Measurements from ENCODE around the gene COTL1. TPM values are rescaled to one million over a fixed set of nuclear protein-coding genes. Genes with fewer than 3 reads are reported as not detected.
A peak's percentile ranks its signal among the peaks of the same experiment; 100 is the strongest.

Gene COTL1
- polyA plus RNA-seq, 2 of the 4 experiments (the other 2 are of a cell fraction): 89.7 to 372 TPM

DNA sequence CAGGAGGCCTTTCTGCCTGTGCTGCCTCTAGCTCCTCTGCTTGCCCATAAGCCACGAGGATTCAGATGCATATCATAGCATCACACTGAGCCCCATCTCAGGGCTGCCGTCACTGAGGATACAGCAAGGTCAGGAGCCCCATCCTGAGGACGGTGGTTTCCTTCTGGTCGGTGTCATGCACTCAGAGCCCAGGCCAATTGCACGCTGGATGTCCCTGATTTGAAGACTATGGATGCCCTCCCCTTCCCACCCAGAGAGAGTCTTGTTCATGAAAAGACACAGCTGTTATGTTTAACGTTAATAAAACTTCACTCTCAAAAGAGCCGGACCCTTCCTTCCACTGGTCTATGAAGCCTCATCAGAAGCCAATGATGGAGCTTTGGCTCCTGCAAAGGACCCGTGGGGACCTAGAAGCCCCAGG is 19.9 kb downstream of the COTL1 start:
- 84% methylated on average over 8 of the region's 8 CpGs for WGBS (ENCODE audit: missing lambda C conversion rate)
- DNase-seq (ENCODE audit: low read depth in 1 of 2, low spot score in 1 of 2): no peak
- no peak for ATAC-seq
- ChIA-PET POLR2A (no interaction called here), CTCF (interaction anchor here (0.9 to 2.5 kb wide), 5 partner anchors 10 to 74 kb away, joined by 3 to 10 read pairs (median 5); no protein-coding TSS in a partner anchor)
- Histone ChIP-seq H3K4me2 (no peak overlapping the region), H3K4me1 (peaks cover 53% of the 10 kb centered on the region), H3K27ac (peak overlapping the region in 1 of 2 experiments; percentile 95; a peak in 3 of 6 replicates), H3K9me3 (no peaks in the 10 kb centered on the region), H3K4me3 (no peak overlapping the region)
- TF ChIP-seq MYC (IDR thresholded peaks at IDR 0.05; ENCODE audit: borderline replicate concordance, low read length) (no peak), RFX5 (IDR thresholded peaks at IDR 0.05) (no peak), NPAS2 (CRISPR knock-in tag; IDR thresholded peaks at IDR 0.05; ENCODE audit: borderline replicate concordance) (no peak)
- no peak for FAIRE-seq

- H3K9me3 ChIP-seq: no peaks in the 10 kb centered on the region
- CTCF ChIA-PET: interaction anchor here (0.9 to 1.8 kb wide), 4 partner anchors 10 to 73 kb away, joined by 3 to 9 read pairs (median 4); no protein-coding TSS in a partner anchor
- DNase-seq (ENCODE audit: low read depth in 1 of 2, low spot score in 1 of 2) (no peak), FAIRE-seq (no peak), ATAC-seq (no peak)
- no peak for TF ChIP-seq FOSB (CRISPR knock-in tag; IDR thresholded peaks at IDR 0.05)
- no peak for TF ChIP-seq EP300 (IDR thresholded peaks at IDR 0.05)
- TF ChIP-seq, protein P1, sequence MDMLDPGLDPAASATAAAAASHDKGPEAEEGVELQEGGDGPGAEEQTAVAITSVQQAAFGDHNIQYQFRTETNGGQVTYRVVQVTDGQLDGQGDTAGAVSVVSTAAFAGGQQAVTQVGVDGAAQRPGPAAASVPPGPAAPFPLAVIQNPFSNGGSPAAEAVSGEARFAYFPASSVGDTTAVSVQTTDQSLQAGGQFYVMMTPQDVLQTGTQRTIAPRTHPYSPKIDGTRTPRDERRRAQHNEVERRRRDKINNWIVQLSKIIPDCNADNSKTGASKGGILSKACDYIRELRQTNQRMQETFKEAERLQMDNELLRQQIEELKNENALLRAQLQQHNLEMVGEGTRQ (IDR thresholded peaks at IDR 0.05): no peak
- TF ChIP-seq, protein P2, sequence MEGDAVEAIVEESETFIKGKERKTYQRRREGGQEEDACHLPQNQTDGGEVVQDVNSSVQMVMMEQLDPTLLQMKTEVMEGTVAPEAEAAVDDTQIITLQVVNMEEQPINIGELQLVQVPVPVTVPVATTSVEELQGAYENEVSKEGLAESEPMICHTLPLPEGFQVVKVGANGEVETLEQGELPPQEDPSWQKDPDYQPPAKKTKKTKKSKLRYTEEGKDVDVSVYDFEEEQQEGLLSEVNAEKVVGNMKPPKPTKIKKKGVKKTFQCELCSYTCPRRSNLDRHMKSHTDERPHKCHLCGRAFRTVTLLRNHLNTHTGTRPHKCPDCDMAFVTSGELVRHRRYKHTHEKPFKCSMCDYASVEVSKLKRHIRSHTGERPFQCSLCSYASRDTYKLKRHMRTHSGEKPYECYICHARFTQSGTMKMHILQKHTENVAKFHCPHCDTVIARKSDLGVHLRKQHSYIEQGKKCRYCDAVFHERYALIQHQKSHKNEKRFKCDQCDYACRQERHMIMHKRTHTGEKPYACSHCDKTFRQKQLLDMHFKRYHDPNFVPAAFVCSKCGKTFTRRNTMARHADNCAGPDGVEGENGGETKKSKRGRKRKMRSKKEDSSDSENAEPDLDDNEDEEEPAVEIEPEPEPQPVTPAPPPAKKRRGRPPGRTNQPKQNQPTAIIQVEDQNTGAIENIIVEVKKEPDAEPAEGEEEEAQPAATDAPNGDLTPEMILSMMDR (IDR thresholded peaks at IDR 0.05): no peak
- no peak for TF ChIP-seq POLR2AphosphoS2 (conservative IDR thresholded peaks at IDR 0.05; ENCODE audit: low read length)
- no peak for TF ChIP-seq ZFP36 (IDR thresholded peaks at IDR 0.05; ENCODE audit: borderline replicate concordance, partially characterized antibody)
- TF ChIP-seq NFE2L2 (conservative IDR thresholded peaks at IDR 0.05; ENCODE audit: low read length): no peak
- TF ChIP-seq JUN (IDR thresholded peaks at IDR 0.05): no peak
- no peak for TF ChIP-seq ZNF302 (CRISPR knock-in tag; IDR thresholded peaks at IDR 0.05)
- TF ChIP-seq EHMT2 (IDR thresholded peaks at IDR 0.05; ENCODE audit: low read depth): no peak
- TF ChIP-seq EHF (CRISPR knock-in tag; IDR thresholded peaks at IDR 0.05): no peak
- no peak for TF ChIP-seq JUNB (IDR thresholded peaks at IDR 0.05)
- no peak for TF ChIP-seq BHLHE40 (IDR thresholded peaks at IDR 0.05; ENCODE audit: low read depth, low read length)
- TF ChIP-seq HEYL (CRISPR knock-in tag; IDR thresholded peaks at IDR 0.05): no peak
- TF ChIP-seq SREBF2 (IDR thresholded peaks at IDR 0.05): no peak
- peak overlapping the region in 1 of 2 experiments; percentile 95; a peak in 3 of 6 replicates for H3K27ac ChIP-seq
- POLR2A ChIA-PET: no interaction called here
- no peak overlapping the region for H3K4me2 ChIP-seq
- H3K4me1 ChIP-seq: peaks cover 49% of the 10 kb centered on the region
- H3K4me3 ChIP-seq: no peak overlapping the region
- 91% methylated on average over 6 of the region's 6 CpGs for WGBS (ENCODE audit: missing lambda C conversion rate)
Observed at GRCh38 chr16:84597528-84597896, 20.4 kb downstream of the COTL1 start.

GRCh38 chr16:84596801-84597527 is 20.9 kb downstream of the COTL1 start:
- POLR2A ChIA-PET: no interaction called here
- DNase-seq (ENCODE audit: low read depth in 1 of 2, low spot score in 1 of 2): no peak
- no peak for TF ChIP-seq JUNB (IDR thresholded peaks at IDR 0.05)
- TF ChIP-seq, protein P3, sequence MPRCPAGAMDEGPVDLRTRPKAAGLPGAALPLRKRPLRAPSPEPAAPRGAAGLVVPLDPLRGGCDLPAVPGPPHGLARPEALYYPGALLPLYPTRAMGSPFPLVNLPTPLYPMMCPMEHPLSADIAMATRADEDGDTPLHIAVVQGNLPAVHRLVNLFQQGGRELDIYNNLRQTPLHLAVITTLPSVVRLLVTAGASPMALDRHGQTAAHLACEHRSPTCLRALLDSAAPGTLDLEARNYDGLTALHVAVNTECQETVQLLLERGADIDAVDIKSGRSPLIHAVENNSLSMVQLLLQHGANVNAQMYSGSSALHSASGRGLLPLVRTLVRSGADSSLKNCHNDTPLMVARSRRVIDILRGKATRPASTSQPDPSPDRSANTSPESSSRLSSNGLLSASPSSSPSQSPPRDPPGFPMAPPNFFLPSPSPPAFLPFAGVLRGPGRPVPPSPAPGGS (IDR thresholded peaks at IDR 0.05): no peak
- TF ChIP-seq, protein P4, sequence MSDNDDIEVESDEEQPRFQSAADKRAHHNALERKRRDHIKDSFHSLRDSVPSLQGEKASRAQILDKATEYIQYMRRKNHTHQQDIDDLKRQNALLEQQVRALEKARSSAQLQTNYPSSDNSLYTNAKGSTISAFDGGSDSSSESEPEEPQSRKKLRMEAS (IDR thresholded peaks at IDR 0.05): 0 out of 2 replicates have a peak, but pooled peaks have one; percentile 18
- TF ChIP-seq, protein P2 (IDR thresholded peaks at IDR 0.05): no peak
- no peak for TF ChIP-seq EHMT2 (IDR thresholded peaks at IDR 0.05; ENCODE audit: low read depth)
- TF ChIP-seq PBX3 (IDR thresholded peaks at IDR 0.05): no peak
- TF ChIP-seq FOXS1 (CRISPR knock-in tag; IDR thresholded peaks at IDR 0.05): no peak
- TF ChIP-seq HDAC2 (IDR thresholded peaks at IDR 0.05): 0 out of 2 replicates have a peak, but pooled peaks have one; percentile 44
- no peak for TF ChIP-seq CEBPB (IDR thresholded peaks at IDR 0.05)
- peak; percentile 91; the same call in 1 of the 2 replicates for TF ChIP-seq KDM1A (IDR thresholded peaks at IDR 0.05; ENCODE audit: low read depth)
- no peak for TF ChIP-seq RAD21 (conservative IDR thresholded peaks at IDR 0.05 in 1 of 2, IDR thresholded peaks at IDR 0.05 in 1 of 2)
- WGBS (ENCODE audit: missing lambda C conversion rate): 93% methylated on average over 13 of the region's 14 CpGs
- H3K4me3 ChIP-seq: no peak overlapping the region
- no peak for FAIRE-seq
- peaks cover 43% of the 10 kb centered on the region for H3K4me1 ChIP-seq
- no peak overlapping the region for H3K4me2 ChIP-seq
- H3K27ac ChIP-seq: peak overlapping the region in 1 of 2 experiments; percentile 95; a peak in 2 of 6 replicates
- H3K9me3 ChIP-seq: no peaks in the 10 kb centered on the region
- CTCF ChIA-PET: interaction anchor here (1.7 to 1.8 kb wide), 2 partner anchors 26 to 65 kb away, joined by 3 to 9 read pairs; no protein-coding TSS in a partner anchor
- ATAC-seq: no peak

Data from A549 (cell line).